Posterior cingulate gyrus (tissue), 11 donors: Measurements from ENCODE around the gene WDR27.

ENCODE experiments used
- DNase-seq, 10 donors: peaks; one replicate each; pipeline versions ENCODE4 v3.0.0 to v3.0.0-alpha.2; 2020 to 2021; ENCODE audit warnings: mixed read lengths in 3 of 10
- intact Hi-C: fragments of 100-400 bp; cut with DNase I; formaldehyde crosslinking; loops from one replicate; pipeline ENCODE4 v1.15.1; 2023

The WDR27 gene

GRCh38 chr6:169701954-169702839 is at the start of gene WDR27, which contains the start of gene C6orf120:
TSS of gene WDR27 (minus strand) at chr6:169702029. CDS start at chr6:169689005, 13,024 bp downstream.
TSS of gene C6orf120 (plus strand) at chr6:169702126. CDS start at chr6:169702460, 334 bp downstream.
- intact Hi-C loops: loop anchor here (2.0 kb wide), 1 partner anchor 49 kb away; the partner anchor contains the start of genes DYNLT2 and ERMARD
- DNase-seq: peak; percentile 88 to 99 (median 95)

GRCh38 chr6:169746556-169746955 is 44.7 kb upstream of the WDR27 start:
- DNase-seq: no peak
- intact Hi-C loops: no loop called here

- intact Hi-C loops: no loop called here
- no peak for DNase-seq
Measured at GRCh38 chr6:169745405-169745804, 43.6 kb upstream of the WDR27 start.

DNA sequence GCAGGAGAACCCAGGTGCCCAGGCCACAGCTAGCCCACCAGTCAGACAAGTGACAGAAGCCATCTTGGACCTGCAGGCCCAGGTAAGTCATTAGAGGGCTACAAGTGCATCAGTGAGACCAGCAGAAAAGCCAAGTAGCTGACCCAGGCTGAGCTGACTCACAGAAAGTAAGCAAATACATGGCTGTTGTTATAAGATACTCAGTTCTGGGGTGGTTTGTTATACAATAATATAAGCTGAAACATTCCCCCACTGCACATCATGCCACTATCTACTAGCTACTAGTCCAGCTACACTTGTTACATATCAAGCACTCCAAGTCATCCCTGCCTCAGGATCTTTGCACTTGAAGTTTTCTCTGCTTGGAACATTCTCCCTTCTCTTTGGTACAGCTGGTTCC is 39.5 kb upstream of the WDR27 start:
- DNase-seq: no peak
- intact Hi-C loops: no loop called here

DNA sequence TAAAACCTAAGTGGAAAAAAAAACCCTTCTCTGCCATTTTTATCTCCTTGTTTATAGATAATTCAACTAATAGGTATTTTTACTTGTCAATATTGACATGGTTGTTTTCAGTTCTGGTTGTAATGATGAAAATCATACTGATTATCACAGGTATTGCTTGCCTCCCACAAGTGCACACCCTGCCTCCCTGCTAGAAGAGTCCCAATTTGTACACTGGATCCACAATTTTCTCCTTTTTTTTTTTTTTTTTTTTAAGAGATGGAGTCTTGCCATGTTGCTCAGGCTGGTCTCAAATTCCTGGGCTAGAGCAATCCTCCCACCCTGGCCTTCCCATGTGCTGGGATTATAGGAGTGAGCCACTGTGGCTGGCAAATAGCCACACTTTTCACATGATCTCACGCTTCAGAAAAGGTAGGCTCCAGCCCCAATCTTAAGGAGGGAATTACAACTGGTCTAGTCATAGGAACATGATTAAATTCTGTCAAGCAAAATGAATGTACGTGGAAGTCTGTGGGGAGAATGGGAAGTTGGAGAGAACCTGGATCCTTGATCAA is 37.2 kb upstream of the WDR27 start:
- no peak for DNase-seq
- intact Hi-C loops: no loop called here

- no peak for DNase-seq
- intact Hi-C loops: no loop called here
Measured at GRCh38 chr6:169738204-169738975, 36.6 kb upstream of the WDR27 start.

DNA sequence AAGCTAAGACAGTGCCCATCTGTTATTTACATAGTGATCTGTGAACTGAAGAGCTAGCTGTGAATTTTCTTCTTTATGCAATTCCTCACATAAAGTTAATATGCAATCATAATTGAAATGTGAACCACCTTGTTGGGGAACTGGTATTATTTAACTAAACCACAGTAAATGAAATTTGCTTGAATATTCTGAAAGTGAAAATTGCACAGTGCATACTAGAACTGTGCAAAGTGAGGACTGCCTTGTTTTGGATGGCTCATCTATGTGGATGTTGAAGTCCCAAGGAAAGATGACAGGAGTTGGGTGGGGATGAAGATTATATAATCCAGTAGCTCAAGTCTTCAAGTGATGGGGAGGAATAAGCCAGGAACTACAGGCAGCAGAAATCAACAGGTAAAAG is 28.1 kb upstream of the WDR27 start:
- intact Hi-C loops: no loop called here
- no peak for DNase-seq

GRCh38 chr6:169726963-169727362 is 25.1 kb upstream of the WDR27 start:
- no peak for DNase-seq
- intact Hi-C loops: no loop called here

- no peak for DNase-seq
Measured at GRCh38 chr6:169726049-169726400, 24.2 kb upstream of the WDR27 start.

GRCh38 chr6:169725125-169726048 is 23.6 kb upstream of the WDR27 start:
- intact Hi-C loops: no loop called here
- peak in 7 of 10 donors; percentile 18 to 85 (median 37) for DNase-seq

More at GRCh38 chr6:169726049-169726400, 24.2 kb upstream of the WDR27 start:
- intact Hi-C loops: no loop called here

DNA sequence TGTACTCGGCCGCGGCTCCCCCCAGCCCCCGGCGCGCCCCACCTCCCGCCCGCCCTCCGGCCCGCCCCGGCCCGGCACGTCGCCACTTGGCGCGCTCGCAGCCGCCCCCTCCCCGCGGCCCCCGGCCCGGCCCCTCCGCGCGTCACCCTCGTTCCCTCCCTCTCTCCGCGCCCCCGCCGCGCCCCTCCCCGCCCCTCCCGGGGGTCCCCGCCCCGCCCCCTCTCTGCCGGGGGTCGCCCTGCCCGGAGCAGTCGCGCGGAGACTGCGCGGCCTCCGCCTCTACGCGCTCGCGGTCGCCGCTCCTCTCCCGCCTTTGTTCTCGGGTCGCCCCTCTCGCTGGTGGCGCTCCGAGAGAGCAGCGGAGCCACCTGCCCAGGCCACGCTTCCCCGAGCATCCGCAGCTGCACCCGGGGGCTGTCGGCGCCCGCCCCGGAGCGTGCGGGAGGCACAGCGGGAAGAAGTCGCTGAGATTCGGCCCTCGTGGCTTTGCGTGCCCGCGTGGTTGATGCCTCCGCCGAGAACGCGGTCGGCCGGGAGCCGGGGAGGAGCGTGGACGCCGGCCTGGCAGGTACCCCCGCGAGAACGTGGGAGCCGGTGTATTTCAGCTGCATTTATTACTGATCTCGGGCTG is 22.8 kb upstream of the WDR27 start, which contains the start of gene PHF10:
PHF10 (minus strand) TSS at position 7 of the 631 bp plus-strand sequence. CDS start 569 bp downstream, outside the sequence.
- DNase-seq: peak; percentile 40 to 93 (median 64)
- intact Hi-C loops: loop anchor here (1.0 kb wide), 1 partner anchor 27 kb away; the partner anchor contains the start of genes DYNLT2 and ERMARD

- peak in 6 of 10 donors; percentile 12 to 89 (median 40) for DNase-seq
- intact Hi-C loops: loop anchor here (1.0 kb wide), 1 partner anchor 27 kb away; the partner anchor contains the start of genes DYNLT2 and ERMARD
Measured at GRCh38 chr6:169723991-169724493, 22.2 kb upstream of the WDR27 start.

DNA sequence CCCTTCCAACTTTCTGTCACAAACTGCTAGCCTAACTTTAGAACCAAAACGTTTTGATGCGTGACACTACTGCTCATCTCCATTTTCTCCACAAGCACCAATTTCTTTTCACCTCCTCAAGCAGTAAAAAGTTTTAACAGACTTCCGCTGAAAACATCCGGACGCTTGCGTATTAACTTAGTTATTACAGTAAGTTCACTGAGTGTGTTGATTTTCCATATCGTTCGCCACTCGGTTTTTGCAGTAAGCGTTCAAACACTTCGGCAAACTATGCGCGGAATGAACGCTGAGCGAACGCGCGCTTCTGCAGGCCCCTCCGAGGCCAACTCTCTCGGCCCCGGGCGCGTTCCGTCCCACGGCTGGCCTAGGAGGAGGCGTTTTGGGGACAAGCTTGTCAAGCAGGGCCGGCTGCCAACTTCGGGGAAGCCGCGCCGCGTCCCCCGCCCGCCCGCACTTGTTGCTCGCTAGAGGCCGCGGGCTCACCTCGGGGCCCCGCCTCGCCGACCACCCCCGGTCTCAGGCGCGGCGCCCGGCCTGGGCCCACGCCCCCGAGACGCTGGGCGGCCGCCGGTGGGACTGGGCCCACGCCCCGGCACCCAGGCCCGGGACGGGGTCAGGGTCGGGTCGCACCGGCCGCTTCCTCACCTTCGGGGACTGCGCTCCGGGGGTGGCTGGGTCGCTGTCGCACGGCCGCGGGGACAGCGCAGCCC is 21.5 kb upstream of the WDR27 start:
- intact Hi-C loops: no loop called here
- DNase-seq: peak; percentile 57 to 95 (median 74)

DNA sequence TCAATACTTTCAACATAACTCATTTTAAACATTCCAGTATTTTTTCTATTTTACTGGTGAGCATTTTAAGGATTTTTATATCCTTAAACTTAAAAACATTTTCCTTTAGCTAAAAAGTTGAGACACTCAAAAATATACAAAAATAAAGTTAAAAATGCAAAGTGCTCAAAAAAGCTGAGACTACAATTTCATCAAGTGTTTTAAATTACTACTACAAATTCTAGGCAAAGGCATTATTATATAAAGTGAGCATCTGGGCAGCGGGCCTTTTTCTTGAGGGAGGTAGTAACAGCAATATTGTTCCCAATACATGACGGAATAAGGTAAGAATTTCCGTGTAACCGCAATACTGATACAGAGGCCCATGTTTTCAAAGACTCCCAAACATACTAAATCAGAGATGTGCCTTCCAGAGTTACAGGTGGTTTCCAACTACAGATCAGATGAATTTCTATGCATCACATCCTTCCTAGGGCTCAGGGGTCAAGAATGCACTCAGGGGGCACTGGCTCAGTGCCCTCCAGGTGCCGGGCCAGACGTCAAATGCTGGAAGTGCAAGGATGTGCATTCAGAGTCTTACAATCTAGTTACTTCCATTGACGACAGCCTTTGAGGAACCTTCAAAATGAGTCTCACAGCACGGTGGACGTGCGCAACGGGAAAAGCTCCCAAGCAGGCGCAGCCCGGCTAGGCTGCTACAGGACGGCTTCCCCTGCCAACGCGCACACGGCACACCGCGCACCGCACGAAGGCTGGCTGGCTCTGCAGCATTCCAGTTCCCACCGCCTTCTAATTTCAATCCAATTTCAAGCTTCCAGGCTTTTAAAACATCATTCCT is 20.8 kb upstream of the WDR27 start:
- intact Hi-C loops: no loop called here
- peak in 8 of 10 donors; percentile 20 to 90 (median 34) for DNase-seq

- DNase-seq: no peak
- intact Hi-C loops: no loop called here
Measured at GRCh38 chr6:169720207-169720855, 18.5 kb upstream of the WDR27 start.

GRCh38 chr6:169719117-169719516 is 17.3 kb upstream of the WDR27 start:
- no peak for DNase-seq
- intact Hi-C loops: no loop called here

DNA sequence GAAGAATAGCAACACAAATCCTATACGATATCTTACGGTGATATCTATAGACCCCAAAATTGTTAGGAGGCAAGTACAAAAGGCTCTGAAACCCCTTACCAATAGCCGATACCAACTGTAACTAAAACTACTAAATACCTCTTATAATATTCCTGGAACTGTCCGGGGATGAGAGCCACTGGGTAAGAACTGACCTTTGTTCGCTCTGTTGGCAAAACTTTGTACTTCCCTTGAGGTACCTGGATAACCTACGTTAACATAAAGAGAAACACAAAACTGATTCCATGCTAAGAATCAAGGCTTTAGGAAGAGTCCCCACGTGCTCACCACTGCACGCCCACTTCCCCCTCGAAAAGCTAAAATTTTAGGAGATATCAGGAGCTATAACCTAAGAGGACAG is 12.8 kb upstream of the WDR27 start:
- DNase-seq: no peak
- intact Hi-C loops: no loop called here
